Hepatocyte (in vitro differentiated cells): Measurements from ENCODE around the gene RPUSD3. TPM values are rescaled to one million over a fixed set of nuclear protein-coding genes. Genes with fewer than 3 reads are reported as not detected.
"Not testable (repeated sequence)": the region's sequence is repeated elsewhere in the genome, so short reads cannot be mapped to it uniquely, and the experiment has no call there.

Source experiments
- DNase-seq: peaks from one replicate; pipeline ENCODE4 v3.0.0-alpha.2; 2016; ENCODE audit warnings: low spot score
- H2AFZ ChIP-seq: fragments of 200-600 bp; sonication (generic); 2 replicates; pipeline ENCODE4 v1.6.0; 2016; ENCODE audit warnings: antibody characterized with exemption, mild to moderate bottlenecking
- H3K27ac ChIP-seq: fragments of 200-600 bp; sonication (generic); 2 replicates; pipeline ENCODE4 v1.5.1; 2016; ENCODE audit warnings: mild to moderate bottlenecking
- H3K27me3 ChIP-seq: fragments of 200-600 bp; sonication (generic); 2 replicates; pipeline ENCODE4 v1.6.1; 2016
- H3K36me3 ChIP-seq: fragments of 200-600 bp; sonication (generic); replicated peaks from 2 replicates; pipeline ENCODE4 v1.5.1; 2016; ENCODE audit warnings: low read depth; ENCODE audit not compliant: insufficient read depth
- H3K4me1 ChIP-seq: fragments of 200-600 bp; sonication (generic); 2 replicates; pipeline ENCODE4 v1.5.1; 2016; ENCODE audit warnings: mild to moderate bottlenecking, moderate library complexity; ENCODE audit not compliant: insufficient read depth
- H3K4me2 ChIP-seq: fragments of 200-600 bp; sonication (generic); 2 replicates; pipeline ENCODE4 v1.6.0; 2016
- H3K4me3 ChIP-seq: fragments of 200-600 bp; sonication (generic); 2 replicates; pipeline ENCODE4 v1.5.1; 2016; ENCODE audit warnings: mild to moderate bottlenecking
- H3K79me2 ChIP-seq: fragments of 200-600 bp; sonication (generic); 2 replicates; pipeline ENCODE4 v1.6.0; 2017; ENCODE audit warnings: mild to moderate bottlenecking
- H3K9me2 ChIP-seq: fragments of 200-600 bp; sonication (generic); replicated peaks from 2 replicates; pipeline ENCODE4 v1.6.0; 2017; ENCODE audit warnings: mild to moderate bottlenecking; ENCODE audit not compliant: insufficient read depth
- H3K9me3 ChIP-seq: fragments of 200-600 bp; sonication (generic); 2 replicates; pipeline ENCODE4 v1.5.1; 2016; ENCODE audit warnings: low read depth, mild to moderate bottlenecking
- H4K20me1 ChIP-seq: fragments of 200-600 bp; sonication (generic); 2 replicates; pipeline ENCODE4 v1.6.0; 2016; ENCODE audit warnings: mild to moderate bottlenecking; ENCODE audit not compliant: insufficient read depth, poor library complexity, severe bottlenecking
- EZH2 ChIP-seq: fragments of 200-600 bp; sonication (generic); IDR thresholded peaks from 2 replicates; pipeline ENCODE4 v1.6.1; 2016; ENCODE audit warnings: antibody characterized with exemption, mild to moderate bottlenecking, borderline replicate concordance
- EZH2phosphoT487 ChIP-seq: fragments of 200-600 bp; sonication (generic); IDR thresholded peaks from one replicate; pipeline ENCODE4 v1.6.1; 2018; ENCODE audit warnings: antibody characterized with exemption, mild to moderate bottlenecking, low read depth, moderate library complexity; ENCODE audit not compliant: unreplicated experiment, severe bottlenecking
- WGBS: methylation state at CpG from one replicate; pipeline ENCODE4 v1.1.6; 2016; ENCODE audit warnings: low lambda C conversion rate; ENCODE audit errors: missing lambda C conversion rate; 5-methylcytosine and 5-hydroxymethylcytosine counted together
- polyA plus RNA-seq: library from polyadenylated mRNA; unstranded; fragments of >200 nt; fragmentation: Nextera tagmentation; extraction: Ambion mirVana; gene quantifications from 2 replicates; pipeline ENCODE4 v1.2.1, GENCODE V29; 2016
- total RNA-seq: library from RNA; depleted of rRNA; stranded (reverse); fragments of >200 nt; gene quantifications from 2 replicates; pipeline ENCODE4 v1.2.3, GENCODE V29; 2014
- TF ChIP-seq, protein P1 (sequence below): fragments of 200-600 bp; sonication (generic); IDR thresholded peaks from 2 replicates; pipeline ENCODE4 v1.5.1; 2016; ENCODE audit warnings: antibody characterized with exemption, mild to moderate bottlenecking; ENCODE audit not compliant: poor library complexity

The RPUSD3 gene
- total and polyA plus RNA-seq, 2 experiments from 2014 or later: 37.4 to 74.7 TPM

GRCh38 chr3:9852528-9852927, 8.7 kb upstream of the RPUSD3 start:
- Histone ChIP-seq H3K4me1 (no peaks in the 10 kb centered on the region), H3K4me2 (no peak overlapping the region), H3K4me3 (no peak overlapping the region), H3K36me3 (no peaks in the 10 kb centered on the region), H2AFZ (no peak overlapping the region), H3K9me2 (no peaks in the 10 kb centered on the region), H3K79me2 (no peaks in the 10 kb centered on the region), H3K9me3 (no peaks in the 10 kb centered on the region), H3K27ac (no peak overlapping the region), H4K20me1 (no peaks in the 10 kb centered on the region), H3K27me3 (no peaks in the 10 kb centered on the region)
- WGBS: 94% methylated on average over 6 of the region's 6 CpGs
- TF ChIP-seq EZH2phosphoT487: no peak
- DNase-seq: no peak

DNA sequence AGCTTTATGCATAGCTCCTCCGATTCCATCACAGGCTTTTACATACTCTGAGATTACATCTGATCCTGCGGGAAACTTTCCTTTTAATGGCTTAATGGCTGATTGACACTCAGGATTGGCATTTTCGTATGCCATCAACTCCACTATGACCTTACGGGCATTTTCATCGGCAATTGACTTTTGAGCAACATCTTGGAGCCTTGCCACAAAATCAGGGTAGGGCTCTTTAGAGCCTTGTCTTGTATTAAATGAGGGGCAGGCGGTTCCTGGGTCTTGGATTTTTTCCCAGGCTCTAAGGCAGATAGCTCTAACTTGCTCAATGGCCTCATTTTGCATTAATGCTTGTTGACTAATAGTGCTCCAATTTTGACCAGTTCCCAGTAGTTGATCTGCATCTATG, 8.1 kb upstream of the RPUSD3 start:
- not testable (repeated sequence) for H3K27me3 ChIP-seq, H3K4me2 ChIP-seq, H4K20me1 ChIP-seq, DNase-seq, H2AFZ ChIP-seq, H3K9me3 ChIP-seq, H3K9me2 ChIP-seq, H3K4me3 ChIP-seq, H3K27ac ChIP-seq, H3K36me3 ChIP-seq, H3K79me2 ChIP-seq, H3K4me1 ChIP-seq
- WGBS: 71% methylated on average over 6 of the region's 6 CpGs

GRCh38 chr3:9851383-9851782, 7.6 kb upstream of the RPUSD3 start:
- H3K4me3 ChIP-seq, H3K79me2 ChIP-seq, DNase-seq, H3K4me1 ChIP-seq, H4K20me1 ChIP-seq, H2AFZ ChIP-seq, H3K4me2 ChIP-seq, H3K27me3 ChIP-seq, H3K36me3 ChIP-seq, H3K27ac ChIP-seq, H3K9me3 ChIP-seq, H3K9me2 ChIP-seq: not testable (repeated sequence)
- 81% methylated on average over 6 of the region's 6 CpGs for WGBS

DNA sequence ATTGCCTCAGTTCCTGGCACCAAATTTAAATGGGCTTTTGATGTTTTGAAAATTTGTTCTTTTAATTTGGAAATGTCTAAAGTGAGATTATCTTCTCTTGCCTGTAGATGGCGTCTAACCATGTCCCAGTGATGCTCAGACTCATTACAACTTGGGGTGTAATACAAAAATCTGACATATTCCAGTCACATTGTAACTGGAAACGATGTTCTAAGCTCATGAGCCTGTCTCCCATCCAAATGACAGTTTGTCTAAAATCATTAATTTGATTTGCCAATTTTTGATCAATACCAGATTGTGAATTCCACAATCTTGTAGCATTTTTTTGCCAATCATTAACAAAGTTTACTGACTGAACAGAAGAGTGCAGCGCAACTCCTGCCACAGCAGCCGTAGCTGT, 5.1 kb upstream of the RPUSD3 start:
- TF ChIP-seq, protein P1, sequence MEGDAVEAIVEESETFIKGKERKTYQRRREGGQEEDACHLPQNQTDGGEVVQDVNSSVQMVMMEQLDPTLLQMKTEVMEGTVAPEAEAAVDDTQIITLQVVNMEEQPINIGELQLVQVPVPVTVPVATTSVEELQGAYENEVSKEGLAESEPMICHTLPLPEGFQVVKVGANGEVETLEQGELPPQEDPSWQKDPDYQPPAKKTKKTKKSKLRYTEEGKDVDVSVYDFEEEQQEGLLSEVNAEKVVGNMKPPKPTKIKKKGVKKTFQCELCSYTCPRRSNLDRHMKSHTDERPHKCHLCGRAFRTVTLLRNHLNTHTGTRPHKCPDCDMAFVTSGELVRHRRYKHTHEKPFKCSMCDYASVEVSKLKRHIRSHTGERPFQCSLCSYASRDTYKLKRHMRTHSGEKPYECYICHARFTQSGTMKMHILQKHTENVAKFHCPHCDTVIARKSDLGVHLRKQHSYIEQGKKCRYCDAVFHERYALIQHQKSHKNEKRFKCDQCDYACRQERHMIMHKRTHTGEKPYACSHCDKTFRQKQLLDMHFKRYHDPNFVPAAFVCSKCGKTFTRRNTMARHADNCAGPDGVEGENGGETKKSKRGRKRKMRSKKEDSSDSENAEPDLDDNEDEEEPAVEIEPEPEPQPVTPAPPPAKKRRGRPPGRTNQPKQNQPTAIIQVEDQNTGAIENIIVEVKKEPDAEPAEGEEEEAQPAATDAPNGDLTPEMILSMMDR: peak; percentile 72
- H3K79me2 ChIP-seq, DNase-seq, H3K36me3 ChIP-seq, H3K4me1 ChIP-seq, H3K27ac ChIP-seq, H4K20me1 ChIP-seq, H3K9me3 ChIP-seq, H2AFZ ChIP-seq, H3K4me2 ChIP-seq, H3K4me3 ChIP-seq, H3K9me2 ChIP-seq, H3K27me3 ChIP-seq: not testable (repeated sequence)
- WGBS: 42% methylated on average over 4 of the region's 4 CpGs

DNA sequence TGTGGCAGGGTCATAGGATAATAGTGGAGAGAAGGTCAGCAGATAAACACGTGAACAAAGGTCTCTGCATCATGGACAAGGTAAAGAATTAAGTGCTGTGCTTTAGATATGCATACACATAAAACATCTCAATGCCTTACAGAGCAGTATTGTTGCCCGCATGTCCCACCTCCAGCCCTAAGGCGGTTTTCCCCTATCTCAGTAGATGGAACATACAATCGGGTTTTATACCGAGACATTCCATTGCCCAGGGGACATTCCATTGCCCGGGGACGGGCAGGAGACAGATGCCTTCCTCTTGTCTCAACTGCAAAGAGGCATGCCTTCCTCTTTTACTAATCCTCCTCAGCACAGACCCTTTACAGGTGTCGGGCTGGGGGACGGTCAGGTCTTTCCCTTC, 4.1 kb upstream of the RPUSD3 start:
- not testable (repeated sequence) for DNase-seq, H3K9me2 ChIP-seq, H3K4me3 ChIP-seq, H3K36me3 ChIP-seq, H3K4me1 ChIP-seq, H3K9me3 ChIP-seq, H3K27me3 ChIP-seq, H3K79me2 ChIP-seq, H3K4me2 ChIP-seq, H3K27ac ChIP-seq, H4K20me1 ChIP-seq, H2AFZ ChIP-seq
- WGBS: 46% methylated on average over 9 of the region's 9 CpGs

DNA sequence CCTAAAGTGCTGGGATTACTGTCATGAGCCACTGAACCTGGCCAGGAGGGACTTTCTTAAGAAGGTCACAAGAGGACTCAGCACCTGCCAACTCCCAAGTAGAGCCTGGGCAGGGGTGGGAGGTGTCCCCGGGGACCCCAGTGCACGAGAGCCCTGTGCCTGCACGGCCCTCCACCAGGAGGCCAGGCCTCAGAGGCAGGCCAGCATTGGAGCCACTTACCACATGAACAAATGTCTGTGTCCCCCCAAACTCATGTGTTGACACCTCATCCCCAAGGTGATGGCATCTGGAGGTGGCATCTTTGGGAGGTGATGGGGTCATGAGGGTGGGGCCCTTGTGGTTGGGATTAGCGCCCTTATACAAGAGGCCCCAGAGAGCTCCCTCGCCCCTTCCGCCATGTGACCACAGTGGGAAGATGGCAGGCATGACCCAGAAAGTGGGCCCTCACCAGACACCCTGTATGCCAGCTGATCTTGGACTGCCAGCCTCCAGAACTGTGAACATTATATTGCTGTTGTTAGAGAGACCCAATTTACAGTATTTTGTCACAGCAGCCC, 3.2 kb upstream of the RPUSD3 start:
- H3K4me1 ChIP-seq: peaks cover 4% of the 10 kb centered on the region
- H3K4me2 ChIP-seq: no peak overlapping the region
- no peak overlapping the region for H3K27ac ChIP-seq
- 95% methylated on average over 6 of the region's 6 CpGs for WGBS
- no peaks in the 10 kb centered on the region for H3K27me3 ChIP-seq
- TF ChIP-seq EZH2: no peak
- H4K20me1 ChIP-seq: no peaks in the 10 kb centered on the region
- H3K9me3 ChIP-seq: no peaks in the 10 kb centered on the region
- no peak for DNase-seq
- no peak overlapping the region for H3K4me3 ChIP-seq
- peaks cover 9% of the 10 kb centered on the region for H3K79me2 ChIP-seq
- no peaks in the 10 kb centered on the region for H3K36me3 ChIP-seq
- no peaks in the 10 kb centered on the region for H3K9me2 ChIP-seq
- H2AFZ ChIP-seq: no peak overlapping the region
